GM18498 (cell line): ENCODE data around the gene LIF.
"Not testable (repeated sequence)": the region's sequence is repeated elsewhere in the genome, so short reads cannot be mapped to it uniquely, and the experiment has no call there.

ENCODE experiments used
- ATAC-seq: cut with Tn5 transposase; IDR thresholded peaks from one replicate; pipeline ENCODE4 v1.9.1; 2021; ENCODE audit warnings: mild to moderate bottlenecking, moderate library complexity; ENCODE audit not compliant: unreplicated experiment

Gene LIF

DNA sequence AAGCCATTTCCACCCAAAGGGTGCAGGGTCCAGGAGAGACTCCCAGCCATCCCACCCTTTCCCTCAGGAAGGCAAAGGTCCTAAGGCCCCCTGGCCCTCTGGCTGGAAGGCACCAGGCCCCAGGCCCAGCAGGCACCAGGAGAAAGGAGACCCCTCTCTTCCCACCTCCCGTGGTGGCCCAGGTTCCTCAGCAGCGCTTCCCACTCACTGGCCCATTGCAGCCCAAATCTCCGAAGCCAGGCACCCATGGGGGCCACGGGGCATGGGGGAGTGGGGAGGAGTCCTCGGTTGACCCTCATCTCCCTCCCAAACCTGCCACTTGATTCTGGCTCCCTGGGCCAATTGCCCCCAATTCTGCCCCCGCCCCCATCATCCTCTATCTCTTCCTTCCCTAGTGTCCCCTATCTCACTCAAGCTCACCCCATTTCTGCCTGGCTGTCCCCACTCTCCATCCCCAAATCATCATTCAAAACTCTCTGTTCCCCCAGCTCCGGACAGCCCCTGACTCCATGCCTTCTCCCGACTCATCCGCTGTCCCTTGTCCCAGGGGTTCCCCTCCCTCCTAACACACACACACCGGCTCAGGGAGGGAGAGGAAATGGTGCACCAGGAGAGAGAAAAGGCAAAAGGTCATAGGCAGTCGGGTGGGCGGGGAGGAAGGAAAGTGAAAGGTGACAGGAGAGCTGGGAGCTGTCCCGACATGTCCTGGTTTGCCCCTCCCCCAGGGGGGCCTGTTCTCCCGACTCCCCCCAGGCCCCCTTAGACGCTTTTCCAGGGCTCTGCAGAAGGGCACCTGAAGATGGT, 1.2 kb downstream of the LIF start:
- ATAC-seq: no peak

GRCh38 chr22:30244641-30245040, 1.9 kb downstream of the LIF start:
- ATAC-seq: no peak

DNA sequence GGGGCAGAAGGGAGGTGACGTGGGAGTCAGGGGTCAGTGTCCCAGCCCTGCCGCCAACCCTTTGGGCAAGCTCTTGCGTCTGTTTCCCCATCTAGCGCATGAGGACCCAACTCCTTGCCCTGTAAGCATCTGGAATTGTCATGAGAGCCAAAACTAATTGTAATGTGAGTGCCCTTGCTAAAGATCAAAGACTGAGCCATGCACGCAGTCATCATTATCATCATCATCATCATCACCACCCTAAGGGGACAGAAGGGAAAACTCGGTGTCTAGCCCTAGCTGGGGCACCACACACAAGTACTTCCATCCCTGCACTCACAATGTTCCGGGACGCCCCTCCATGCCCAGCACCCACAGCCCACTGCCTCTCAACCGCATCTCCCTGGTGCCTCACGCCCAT, 2.5 kb downstream of the LIF start:
- no peak for ATAC-seq

GRCh38 chr22:30243661-30244060, 2.9 kb downstream of the LIF start:
- no peak for ATAC-seq

- ATAC-seq: no peak
These were observed 4.8 kb downstream of the LIF start for GRCh38 chr22:30241576-30242371.

- no peak for ATAC-seq
These were observed 5.8 kb downstream of the LIF start for GRCh38 chr22:30240541-30241417.

GRCh38 chr22:30239488-30240405, 6.8 kb downstream of the LIF start:
- ATAC-seq: no peak

DNA sequence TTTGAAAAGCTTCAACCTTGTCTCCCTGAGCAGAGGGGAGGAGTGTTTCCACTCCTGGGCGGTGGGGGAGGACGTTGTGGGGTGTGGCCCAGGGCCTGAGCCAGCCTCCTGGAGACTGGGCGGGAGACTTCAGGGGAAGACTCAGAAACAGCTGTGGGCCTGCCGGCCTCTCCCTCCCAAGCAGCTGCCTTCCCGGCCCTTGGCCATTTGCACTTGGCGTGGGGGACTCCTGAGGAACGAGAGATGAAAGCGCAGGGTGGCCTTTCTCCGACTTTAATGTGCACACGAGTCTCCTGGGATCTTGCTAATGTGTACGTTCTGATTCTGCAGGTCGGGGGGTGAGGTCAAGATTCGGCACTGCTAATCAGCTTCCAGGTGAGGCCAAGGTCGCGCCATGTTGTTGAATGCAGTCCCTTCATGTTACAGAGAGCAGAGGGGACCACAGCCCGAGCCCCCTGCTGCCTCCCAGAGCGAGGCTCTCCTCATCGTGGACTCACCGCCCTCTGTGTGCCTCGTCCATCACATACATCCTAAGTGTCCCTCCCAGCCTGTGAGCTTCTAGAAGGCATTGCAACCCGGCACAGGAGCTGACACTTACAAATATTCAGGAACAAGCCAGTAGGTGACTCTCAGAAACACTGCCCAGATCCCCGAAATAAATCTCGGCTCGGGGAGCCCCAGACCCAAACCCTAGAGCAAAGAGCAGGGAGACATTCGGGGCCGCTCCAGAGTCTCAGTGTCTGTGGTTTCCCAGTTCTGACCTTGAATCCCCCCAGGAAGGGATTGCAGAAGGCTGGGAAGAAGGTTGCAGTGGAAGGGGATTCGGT, 7.7 kb downstream of the LIF start:
- ATAC-seq: no peak

- no peak for ATAC-seq
These were observed 8.4 kb downstream of the LIF start for GRCh38 chr22:30238136-30238535.

GRCh38 chr22:30236875-30237274, 9.7 kb downstream of the LIF start:
- no peak for ATAC-seq

DNA sequence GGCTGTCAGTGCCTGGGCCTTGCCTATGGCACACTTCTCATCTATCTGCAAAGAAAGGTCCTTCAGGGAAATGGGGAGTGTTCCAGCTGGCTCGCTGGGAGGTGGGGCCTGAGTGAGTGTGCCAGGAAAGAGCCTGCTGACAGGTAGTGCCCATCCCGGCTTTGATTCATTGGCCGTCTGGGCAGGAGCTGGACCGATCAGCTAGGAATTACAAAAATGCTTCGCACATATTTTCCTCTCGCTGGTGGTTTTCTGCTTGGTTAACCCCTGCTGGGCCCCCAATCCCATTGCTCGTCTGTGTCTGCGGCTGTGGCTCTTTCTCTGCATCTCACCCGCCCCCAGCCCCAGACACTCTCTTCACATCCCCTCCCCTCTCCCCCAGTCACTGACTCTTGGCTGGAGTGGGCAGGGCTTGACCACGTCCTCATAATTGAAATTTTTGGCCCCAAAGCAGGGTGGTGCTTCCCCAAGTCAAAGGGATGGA, 10.8 kb downstream of the LIF start:
- ATAC-seq: no peak

DNA sequence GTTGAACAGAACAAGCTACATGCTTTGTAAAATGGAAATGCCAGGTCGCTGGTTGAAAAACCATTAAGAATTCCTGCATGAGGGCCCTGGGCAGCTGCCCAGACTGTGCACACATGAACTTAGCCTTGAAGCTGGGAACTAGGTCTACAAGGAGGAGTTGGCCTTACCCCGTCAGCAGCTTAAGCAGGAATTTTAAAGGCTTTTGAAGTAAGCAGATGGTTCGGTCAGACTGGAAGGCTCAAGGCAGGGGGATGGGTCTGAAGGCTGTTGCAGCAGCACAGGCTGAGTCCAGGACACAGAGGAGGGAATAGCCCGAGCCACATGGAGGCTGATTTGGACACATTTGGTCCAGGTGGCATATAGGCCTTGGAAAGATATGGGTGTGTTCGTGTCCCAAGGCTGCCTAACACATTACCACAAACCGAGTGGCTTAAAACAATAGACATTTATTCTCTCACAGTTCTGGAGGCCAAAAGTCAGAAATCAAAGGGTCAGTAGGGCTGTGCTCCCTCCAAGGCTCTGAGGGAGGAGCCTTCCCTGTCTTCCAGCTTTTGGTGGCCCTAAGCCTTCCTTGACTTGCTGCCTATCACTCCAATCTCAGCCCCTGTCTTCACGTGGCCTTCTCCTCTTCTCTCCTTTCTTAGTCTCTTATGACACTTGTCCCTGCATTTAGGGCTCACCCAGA, 11.6 kb downstream of the LIF start:
- ATAC-seq: no peak

GRCh38 chr22:30234325-30234724, 12.2 kb downstream of the LIF start:
- ATAC-seq: not testable (repeated sequence)

DNA sequence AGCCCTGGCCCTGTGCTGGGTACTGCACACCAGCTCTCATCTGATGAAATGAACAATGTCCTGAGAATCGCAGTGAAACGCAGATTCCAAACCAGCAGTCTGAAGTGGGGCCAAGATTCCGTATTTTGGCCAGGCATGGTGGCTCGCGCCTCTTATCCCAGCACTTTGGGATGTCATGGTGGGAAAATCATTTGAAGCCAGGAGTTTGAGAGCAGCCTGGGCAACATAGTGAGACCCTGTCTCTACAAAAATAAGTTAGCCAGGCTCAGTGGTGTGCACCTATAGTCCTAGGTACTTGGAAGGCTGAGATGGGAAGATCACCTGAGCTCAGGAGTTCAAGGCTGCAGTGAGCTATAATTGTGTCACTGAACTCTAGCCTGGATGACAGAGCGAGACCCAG, 13.0 kb downstream of the LIF start:
- no peak for ATAC-seq

- ATAC-seq: no peak
These were observed 13.8 kb downstream of the LIF start for GRCh38 chr22:30232716-30233218.

GRCh38 chr22:30230787-30231461, 15.6 kb downstream of the LIF start:
- ATAC-seq: no peak

- ATAC-seq: no peak
These were observed 16.2 kb downstream of the LIF start for GRCh38 chr22:30230330-30230729.
